HG03175 (cell line): ENCODE data around the gene SHROOM2.

ENCODE experiments used
- ATAC-seq: cut with Tn5 transposase; IDR thresholded peaks from one replicate; pipeline ENCODE4 v1.9.1; 2021; ENCODE audit warnings: mild to moderate bottlenecking, moderate library complexity; ENCODE audit not compliant: unreplicated experiment

Gene SHROOM2

DNA sequence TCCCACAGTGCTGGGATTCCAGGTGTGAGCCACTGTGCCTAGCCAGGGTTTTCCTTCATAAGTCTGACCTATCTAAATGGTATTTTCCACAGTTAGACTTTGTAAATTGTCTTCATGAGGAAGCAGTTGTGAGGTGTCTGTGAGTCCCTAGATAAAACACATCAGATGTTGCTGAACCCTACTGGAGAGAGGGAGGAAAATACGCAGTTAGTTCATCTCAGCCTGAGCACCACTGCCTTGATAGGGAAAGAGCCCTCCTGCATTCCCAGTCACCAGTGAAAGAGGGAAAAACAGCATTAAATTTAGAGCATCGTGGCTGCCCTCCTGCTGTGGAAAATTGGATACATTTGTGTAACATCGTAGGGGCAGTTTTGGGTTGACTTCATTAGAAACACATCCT is 149.2 kb downstream of the SHROOM2 start:
- no peak for ATAC-seq

DNA sequence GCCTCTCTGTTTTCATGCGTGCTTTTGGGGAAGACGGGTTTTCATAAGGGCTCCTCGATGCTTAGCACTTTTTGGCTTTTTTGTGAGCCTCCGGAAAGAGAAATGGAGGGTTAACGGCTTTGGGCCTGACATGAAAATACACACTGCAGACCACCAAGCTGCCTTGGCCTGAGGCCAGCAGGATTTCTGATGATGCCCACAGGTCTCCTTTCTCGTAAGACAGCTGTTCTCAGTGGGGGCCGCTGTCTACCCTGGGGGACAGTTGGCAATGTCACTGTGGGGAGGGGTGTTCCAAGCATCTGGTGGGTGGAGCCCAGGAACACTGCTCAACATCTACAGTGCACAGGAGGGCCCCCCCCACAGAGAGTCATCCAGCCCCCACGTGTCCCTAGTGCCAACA is 151.5 kb downstream of the SHROOM2 start:
- no peak for ATAC-seq

GRCh38 chrX:9938516-9938915 is 152.3 kb downstream of the SHROOM2 start:
- no peak for ATAC-seq

- no peak for ATAC-seq
Observed at GRCh38 chrX:9940421-9940820, 154.2 kb downstream of the SHROOM2 start.

- ATAC-seq: peak; percentile 84
Observed at GRCh38 chrX:9942086-9942485, 155.9 kb downstream of the SHROOM2 start.

GRCh38 chrX:9943420-9943819 is 157.2 kb downstream of the SHROOM2 start:
- ATAC-seq: no peak

DNA sequence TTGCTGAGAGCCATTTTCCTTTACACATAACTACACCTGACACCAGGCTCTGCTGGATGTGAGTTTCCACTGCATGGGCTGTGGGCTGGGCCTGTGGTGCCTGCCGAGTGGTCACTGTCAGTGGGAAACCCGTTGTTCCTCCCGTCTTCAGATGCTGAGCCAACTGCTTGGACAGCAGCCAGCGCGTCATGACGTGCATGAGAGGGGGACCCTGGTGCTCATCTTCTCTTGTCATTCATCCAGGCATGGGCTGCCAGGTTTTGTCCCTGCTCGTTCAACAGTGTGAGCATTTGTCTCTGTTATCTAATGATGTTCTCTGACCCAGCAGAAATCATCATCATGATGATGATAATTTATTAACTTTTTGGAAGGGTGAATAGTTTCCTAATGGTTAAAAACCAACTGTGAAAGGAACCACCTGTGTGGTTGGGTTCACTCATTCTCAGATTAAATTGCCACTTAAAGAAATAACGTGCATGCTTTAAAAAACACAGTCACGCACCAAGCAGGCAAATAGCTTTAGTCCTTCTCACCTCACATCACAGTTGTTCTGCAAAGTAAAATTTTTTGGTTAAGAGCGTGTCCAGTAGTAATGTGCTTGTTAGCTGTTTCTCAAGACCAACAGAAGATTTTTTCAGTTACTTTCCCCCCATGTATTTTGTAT is 161.0 kb downstream of the SHROOM2 start:
- ATAC-seq: no peak

- no peak for ATAC-seq
Observed at GRCh38 chrX:9948406-9948805, 162.2 kb downstream of the SHROOM2 start.

- ATAC-seq: no peak
Observed at GRCh38 chrX:9952300-9952699, 166.1 kb downstream of the SHROOM2 start.

DNA sequence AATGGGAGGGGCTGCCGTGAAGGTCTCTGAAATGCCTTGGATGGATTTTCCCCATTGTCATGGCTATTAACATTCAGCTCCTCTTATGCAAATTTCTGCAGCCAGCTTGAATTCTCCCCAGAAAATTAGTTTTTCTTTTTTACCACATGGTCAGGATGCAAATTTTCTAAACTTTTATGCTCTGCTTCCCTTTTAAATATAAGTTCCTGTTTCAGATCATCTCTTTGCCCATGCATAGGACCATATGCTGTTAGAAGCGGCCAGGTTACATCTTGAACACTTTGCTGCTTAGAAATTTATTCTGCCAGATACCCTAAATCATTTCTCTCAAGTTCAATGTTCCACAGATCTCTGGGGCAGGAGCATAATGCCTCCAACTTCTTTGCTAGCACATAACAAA is 167.2 kb downstream of the SHROOM2 start:
- no peak for ATAC-seq

DNA sequence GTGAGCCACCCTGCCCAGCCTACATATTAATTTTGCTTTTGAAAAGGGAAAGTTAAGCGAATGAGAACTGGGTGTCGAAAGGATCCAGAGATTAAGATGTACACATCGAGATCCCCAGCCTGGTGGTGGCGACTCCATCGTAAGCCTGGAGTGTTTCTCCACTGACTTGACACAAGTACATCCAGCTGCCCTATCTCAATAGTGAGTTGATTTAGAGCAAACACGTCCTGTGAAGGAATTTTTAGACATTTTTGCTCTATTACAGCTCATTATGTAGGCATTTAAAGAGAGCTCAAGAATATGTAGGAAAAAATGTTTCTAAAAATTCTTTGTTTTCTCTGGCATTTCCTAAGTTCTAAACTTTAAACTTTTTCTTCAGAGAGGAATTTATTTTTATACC is 169.3 kb downstream of the SHROOM2 start:
- ATAC-seq: no peak

GRCh38 chrX:9957743-9958142 is 171.5 kb downstream of the SHROOM2 start:
- no peak for ATAC-seq

GRCh38 chrX:9958183-9958582 is 172.0 kb downstream of the SHROOM2 start:
- no peak for ATAC-seq

DNA sequence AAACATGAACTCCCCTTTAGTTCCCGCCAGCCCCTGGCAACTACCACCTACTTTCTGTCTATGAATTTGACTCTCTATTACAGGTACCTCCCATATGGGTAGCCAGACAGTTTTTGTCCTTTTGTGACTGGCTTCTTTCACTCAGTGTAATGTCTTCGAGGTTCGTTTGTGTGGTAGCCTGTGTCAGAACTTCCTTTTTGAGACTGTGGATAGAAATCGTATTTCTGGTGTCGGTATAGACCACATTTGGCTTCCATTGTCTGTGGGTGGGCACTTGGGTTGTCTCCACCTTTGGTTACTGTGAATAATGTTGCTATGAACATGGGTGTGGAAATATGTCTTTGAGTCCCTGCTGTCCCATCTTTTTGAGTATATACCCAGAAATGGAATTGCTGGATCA is 175.5 kb downstream of the SHROOM2 start:
- no peak for ATAC-seq

- no peak for ATAC-seq
Observed at GRCh38 chrX:9966775-9967408, 180.7 kb downstream of the SHROOM2 start, which contains the start of gene CLDN34. Gene CLDN34, plus strand, starts transcription at chrX:9967358. Its CDS starts 0 bp downstream, at chrX:9967358.

DNA sequence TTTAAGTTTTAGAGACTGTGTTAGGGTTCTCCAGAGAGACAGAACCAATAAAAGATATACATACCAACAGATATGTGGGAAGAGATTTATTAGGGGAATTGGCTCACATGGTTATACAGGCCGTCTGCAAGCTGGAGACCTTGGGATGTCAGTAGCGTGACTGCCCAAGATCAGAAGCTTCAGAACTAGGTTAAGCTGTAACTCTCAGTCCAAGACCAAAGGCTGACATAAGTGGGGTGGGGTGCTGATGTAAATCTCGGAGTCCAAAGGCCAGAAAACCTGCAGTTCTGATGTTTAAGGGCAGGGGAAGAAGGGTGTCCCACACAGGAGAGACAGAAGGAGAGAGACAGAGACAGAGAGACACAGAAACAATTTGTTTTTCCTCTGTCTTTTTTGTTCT is 191.4 kb downstream of the SHROOM2 start:
- no peak for ATAC-seq

- no peak for ATAC-seq
Observed at GRCh38 chrX:9980401-9980800, 194.2 kb downstream of the SHROOM2 start.

DNA sequence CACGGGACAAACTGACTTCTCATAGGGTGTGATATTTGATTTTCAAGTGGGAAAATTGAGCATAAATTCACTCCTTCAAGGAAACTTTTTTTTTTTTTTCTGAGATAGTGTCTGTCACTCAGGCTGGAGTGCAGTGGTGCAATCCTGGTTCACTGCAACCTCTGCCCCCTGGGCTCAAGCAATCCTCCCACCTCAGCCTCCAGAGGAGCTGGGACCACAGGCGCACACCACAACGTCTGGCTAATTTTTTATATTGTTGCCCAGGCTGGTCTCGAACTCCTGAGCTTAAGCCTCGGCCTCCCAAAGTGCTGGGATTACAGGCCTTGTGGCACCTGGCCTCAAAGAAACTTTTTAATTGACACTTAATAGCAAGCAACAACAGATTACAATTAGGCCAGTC is 194.7 kb downstream of the SHROOM2 start:
- ATAC-seq: no peak

DNA sequence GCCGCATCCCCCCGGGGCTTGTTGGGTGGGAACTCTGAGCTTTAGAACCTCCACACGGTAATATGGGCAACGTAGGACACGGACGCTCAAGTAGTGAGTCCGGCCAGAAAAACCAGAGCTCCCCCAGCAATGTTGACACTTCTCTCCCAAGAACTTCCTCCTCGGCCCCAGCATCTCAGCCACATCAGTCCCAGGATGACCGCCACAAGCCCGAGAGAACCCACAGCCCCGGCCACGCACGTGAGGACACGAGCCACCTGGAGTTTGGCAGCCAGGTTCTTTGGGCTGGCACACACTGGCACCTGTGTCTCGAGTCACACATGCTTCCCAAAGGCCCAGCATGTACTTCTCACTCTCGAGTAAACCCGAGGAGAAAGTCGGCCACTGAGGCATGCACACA is 197.2 kb downstream of the SHROOM2 start:
- ATAC-seq: no peak

- no peak for ATAC-seq
Observed at GRCh38 chrX:9983846-9984245, 197.6 kb downstream of the SHROOM2 start.

DNA sequence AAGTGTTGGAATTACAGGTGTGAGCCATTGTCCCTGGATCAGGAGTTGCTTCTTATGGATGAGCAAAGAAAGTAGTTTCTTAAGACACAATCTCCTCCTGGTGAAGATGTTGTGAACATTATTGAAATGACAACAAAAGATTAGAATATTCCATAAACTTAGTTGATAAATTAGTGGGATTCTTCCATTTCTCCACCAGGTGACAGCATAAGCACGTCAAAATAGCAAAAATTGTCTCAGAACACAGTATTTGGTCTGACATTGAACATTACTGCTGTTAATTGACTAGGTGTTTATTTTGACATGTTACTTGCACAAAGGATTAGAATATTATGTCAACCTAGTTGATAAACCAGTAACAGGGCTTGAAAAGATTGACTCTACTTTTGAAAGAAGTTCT is 202.5 kb downstream of the SHROOM2 start:
- ATAC-seq: no peak

- no peak for ATAC-seq
Observed at GRCh38 chrX:9992061-9992460, 205.8 kb downstream of the SHROOM2 start.

DNA sequence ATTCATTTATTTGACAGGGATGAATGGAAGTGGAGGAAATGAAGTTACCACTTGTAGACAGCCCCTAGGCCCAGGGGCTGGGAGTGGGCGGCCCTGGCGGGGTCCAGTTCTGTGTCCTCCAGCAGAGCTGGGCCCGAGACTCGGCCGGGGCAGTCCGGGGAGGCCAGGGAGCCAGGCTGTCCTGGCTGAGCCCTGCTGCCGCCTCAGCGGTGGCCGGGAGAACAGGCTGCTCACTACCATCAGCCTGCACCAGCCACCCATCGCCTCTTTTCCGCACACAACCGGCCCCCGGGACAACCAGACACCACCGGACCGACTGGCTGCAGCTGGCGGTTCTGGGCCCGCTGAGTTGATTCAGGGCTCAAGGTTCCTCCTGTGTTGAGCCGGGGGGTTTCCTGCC is 206.5 kb downstream of the SHROOM2 start:
- no peak for ATAC-seq
